SK-N-MC (cell line): ENCODE data around the gene PRTG.

ENCODE experiments used
- EZH2 ChIP-seq: fragments of 200-600 bp; sonication (generic); IDR thresholded peaks from one replicate; pipeline ENCODE4 v1.6.1; 2017; ENCODE audit warnings: antibody characterized with exemption
- POLR2AphosphoS5 ChIP-seq: IDR thresholded peaks from 2 replicates; pipeline ENCODE4 v1.6.1; 2012; ENCODE audit warnings: mild to moderate bottlenecking, low read depth, low read length, borderline replicate concordance

- no peak for TF ChIP-seq POLR2AphosphoS5
- no peak for TF ChIP-seq EZH2
Observed at GRCh38 chr15:55750706-55751105, 7.8 kb upstream of the PRTG start.
